M059J (cell line): ENCODE results near the gene PLD5. TPM values are rescaled to one million over a fixed set of nuclear protein-coding genes. Genes with fewer than 3 reads are reported as not detected.
"Not testable (repeated sequence)": the region's sequence is repeated elsewhere in the genome, so short reads cannot be mapped to it uniquely, and the experiment has no call there.

Experiments
- DNase-seq: peaks from one replicate; pipeline ENCODE4 v3.0.0-alpha.2; 2012; ENCODE audit warnings: low read depth
- total RNA-seq: library from RNA; depleted of rRNA; stranded (reverse); fragments of >200 nt; shearing (Covaris generic); gene quantifications from 2 replicates; pipeline ENCODE4 v1.2.3, GENCODE V29; 2014

The PLD5 gene
- total RNA-seq, 1 experiment from 2014 or later, result not detected

- DNase-seq, result no peak
These were observed 35.0 kb downstream of the PLD5 start for GRCh38 chr1:242489545-242489944.

GRCh38 chr1:242477944-242478343 lies 46.6 kb downstream of the PLD5 start:
- peak; percentile 9 for DNase-seq

- no peak for DNase-seq
These were observed 53.7 kb downstream of the PLD5 start for GRCh38 chr1:242470774-242471173.

GRCh38 chr1:242468784-242469183 lies 55.7 kb downstream of the PLD5 start:
- DNase-seq, result no peak

GRCh38 chr1:242467556-242468145 lies 56.8 kb downstream of the PLD5 start:
- peak; percentile 45 for DNase-seq

- DNase-seq, result no peak
These were observed 61.6 kb downstream of the PLD5 start for GRCh38 chr1:242462867-242463266.

- DNase-seq, result not testable (repeated sequence)
These were observed 64.8 kb downstream of the PLD5 start for GRCh38 chr1:242459740-242460139.

- DNase-seq, result no peak
These were observed 67.7 kb downstream of the PLD5 start for GRCh38 chr1:242456726-242457269.

- DNase-seq, result no peak
These were observed 69.5 kb downstream of the PLD5 start for GRCh38 chr1:242455052-242455361.

- peak; percentile 47 for DNase-seq
These were observed 70.0 kb downstream of the PLD5 start for GRCh38 chr1:242454262-242455051.

- DNase-seq, result no peak
These were observed 71.9 kb downstream of the PLD5 start for GRCh38 chr1:242452573-242452972.

GRCh38 chr1:242449661-242450060 lies 74.8 kb downstream of the PLD5 start:
- DNase-seq, result no peak

- DNase-seq, result no peak
These were observed 75.4 kb downstream of the PLD5 start for GRCh38 chr1:242448910-242449645.

GRCh38 chr1:242447689-242448088 lies 76.8 kb downstream of the PLD5 start:
- no peak for DNase-seq

- no peak for DNase-seq
These were observed 83.7 kb downstream of the PLD5 start for GRCh38 chr1:242440757-242441156.

- no peak for DNase-seq
These were observed 89.3 kb downstream of the PLD5 start for GRCh38 chr1:242435200-242435599.

- DNase-seq, result no peak
These were observed 91.9 kb downstream of the PLD5 start for GRCh38 chr1:242432491-242433095.

- DNase-seq, result no peak
These were observed 92.7 kb downstream of the PLD5 start for GRCh38 chr1:242431786-242432185.

GRCh38 chr1:242430956-242431355 lies 93.5 kb downstream of the PLD5 start:
- no peak for DNase-seq

- DNase-seq, result no peak
These were observed 95.9 kb downstream of the PLD5 start for GRCh38 chr1:242428399-242429190.

GRCh38 chr1:242427519-242427918 lies 97.0 kb downstream of the PLD5 start:
- no peak for DNase-seq
